GM12878 (cell line): Measurements from ENCODE around the gene MAP3K6.

Experiments
- CHD4 ChIP-seq: fragments of 200-600 bp; sonication (generic); IDR thresholded peaks from 2 replicates; pipeline ENCODE4 v1.6.1; 2016; ENCODE audit warnings: mild to moderate bottlenecking
- CTCF ChIP-seq, 3 experiments: IDR thresholded peaks in 2 of 3; conservative IDR thresholded peaks in 1 of 3; 2 replicates each; pipeline ENCODE4 v1.5.1; 2011; ENCODE audit warnings: low read depth in 3 of 3, low read length in 3 of 3, mild to moderate bottlenecking in 3 of 3, control low read depth in 2 of 3, moderate library complexity in 2 of 3, inconsistent platforms in 1 of 3, mixed read lengths in 1 of 3; ENCODE audit not compliant: control insufficient read depth in 2 of 3, insufficient read depth in 1 of 3; ENCODE audit errors: extremely low read depth in 1 of 3
- DPF2 ChIP-seq: fragments of 450-650 bp; IDR thresholded peaks from 2 replicates; pipeline ENCODE4 v1.6.1; 2017; ENCODE audit warnings: mild to moderate bottlenecking
- IRF4 ChIP-seq: IDR thresholded peaks from 2 replicates; pipeline ENCODE4 v1.6.1; 2011; ENCODE audit warnings: low read depth, low read length
- NFYB ChIP-seq: IDR thresholded peaks from 2 replicates; pipeline ENCODE4 v1.6.1; 2011; ENCODE audit warnings: low read depth, mild to moderate bottlenecking, low read length, improper control_type of control experiment, moderate library complexity; ENCODE audit not compliant: insufficient read depth
- POU2F2 ChIP-seq: IDR thresholded peaks from 3 replicates; pipeline ENCODE4 v1.6.1; 2011; ENCODE audit warnings: low read depth, mild to moderate bottlenecking, low read length, borderline replicate concordance
- SP1 ChIP-seq: IDR thresholded peaks from one replicate; pipeline ENCODE4 v1.6.1; 2011; ENCODE audit warnings: low read depth, low read length
- ZBED1 ChIP-seq: IDR thresholded peaks from 2 replicates; pipeline ENCODE4 v1.6.1; 2016; ENCODE audit warnings: borderline replicate concordance
- TF ChIP-seq, protein P1 (sequence below): fragments of 450-650 bp; IDR thresholded peaks from 2 replicates; pipeline ENCODE4 v1.6.1; 2014; ENCODE audit warnings: mild to moderate bottlenecking
- TF ChIP-seq, protein P2 (sequence below): IDR thresholded peaks from 2 replicates; pipeline ENCODE4 v1.6.1; 2012; ENCODE audit warnings: mild to moderate bottlenecking, low read depth, low read length

- TF ChIP-seq DPF2 (0 out of 2 replicates have a peak, but pooled peaks have one; percentile 36), SP1 (no peak), CTCF (IDR thresholded peaks at IDR 0.05 in 2 of 3, conservative IDR thresholded peaks at IDR 0.05 in 1 of 3; ENCODE audit: control insufficient read depth in 2 of 3, extremely low read depth in 1 of 3, insufficient read depth in 1 of 3, low read depth in 3 of 3, low read length in 3 of 3) (no peak), POU2F2 (no peak), NFYB (no peak), CHD4 (no peak), IRF4 (no peak), ZBED1 (no peak)
- TF ChIP-seq, protein P1, sequence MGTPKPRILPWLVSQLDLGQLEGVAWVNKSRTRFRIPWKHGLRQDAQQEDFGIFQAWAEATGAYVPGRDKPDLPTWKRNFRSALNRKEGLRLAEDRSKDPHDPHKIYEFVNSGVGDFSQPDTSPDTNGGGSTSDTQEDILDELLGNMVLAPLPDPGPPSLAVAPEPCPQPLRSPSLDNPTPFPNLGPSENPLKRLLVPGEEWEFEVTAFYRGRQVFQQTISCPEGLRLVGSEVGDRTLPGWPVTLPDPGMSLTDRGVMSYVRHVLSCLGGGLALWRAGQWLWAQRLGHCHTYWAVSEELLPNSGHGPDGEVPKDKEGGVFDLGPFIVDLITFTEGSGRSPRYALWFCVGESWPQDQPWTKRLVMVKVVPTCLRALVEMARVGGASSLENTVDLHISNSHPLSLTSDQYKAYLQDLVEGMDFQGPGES: 0 out of 2 replicates have a peak, but pooled peaks have one; percentile 33
- TF ChIP-seq, protein P2, sequence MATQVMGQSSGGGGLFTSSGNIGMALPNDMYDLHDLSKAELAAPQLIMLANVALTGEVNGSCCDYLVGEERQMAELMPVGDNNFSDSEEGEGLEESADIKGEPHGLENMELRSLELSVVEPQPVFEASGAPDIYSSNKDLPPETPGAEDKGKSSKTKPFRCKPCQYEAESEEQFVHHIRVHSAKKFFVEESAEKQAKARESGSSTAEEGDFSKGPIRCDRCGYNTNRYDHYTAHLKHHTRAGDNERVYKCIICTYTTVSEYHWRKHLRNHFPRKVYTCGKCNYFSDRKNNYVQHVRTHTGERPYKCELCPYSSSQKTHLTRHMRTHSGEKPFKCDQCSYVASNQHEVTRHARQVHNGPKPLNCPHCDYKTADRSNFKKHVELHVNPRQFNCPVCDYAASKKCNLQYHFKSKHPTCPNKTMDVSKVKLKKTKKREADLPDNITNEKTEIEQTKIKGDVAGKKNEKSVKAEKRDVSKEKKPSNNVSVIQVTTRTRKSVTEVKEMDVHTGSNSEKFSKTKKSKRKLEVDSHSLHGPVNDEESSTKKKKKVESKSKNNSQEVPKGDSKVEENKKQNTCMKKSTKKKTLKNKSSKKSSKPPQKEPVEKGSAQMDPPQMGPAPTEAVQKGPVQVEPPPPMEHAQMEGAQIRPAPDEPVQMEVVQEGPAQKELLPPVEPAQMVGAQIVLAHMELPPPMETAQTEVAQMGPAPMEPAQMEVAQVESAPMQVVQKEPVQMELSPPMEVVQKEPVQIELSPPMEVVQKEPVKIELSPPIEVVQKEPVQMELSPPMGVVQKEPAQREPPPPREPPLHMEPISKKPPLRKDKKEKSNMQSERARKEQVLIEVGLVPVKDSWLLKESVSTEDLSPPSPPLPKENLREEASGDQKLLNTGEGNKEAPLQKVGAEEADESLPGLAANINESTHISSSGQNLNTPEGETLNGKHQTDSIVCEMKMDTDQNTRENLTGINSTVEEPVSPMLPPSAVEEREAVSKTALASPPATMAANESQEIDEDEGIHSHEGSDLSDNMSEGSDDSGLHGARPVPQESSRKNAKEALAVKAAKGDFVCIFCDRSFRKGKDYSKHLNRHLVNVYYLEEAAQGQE: no peak
Measured at GRCh38 chr1:27342778-27343638, 23.8 kb downstream of the MAP3K6 start.
